Body of pancreas (tissue), 4 donors: ENCODE results near the gene P2RX3. TPM values are rescaled to one million over a fixed set of nuclear protein-coding genes. Genes with fewer than 3 reads are reported as not detected.

Experiments used
- ATAC-seq: fragments of 150-250 bp; one replicate; pipeline ENCODE4 v1.9.1; 2016
- DNase-seq, 4 donors: peaks; one replicate each; pipeline ENCODE4 v3.0.0-alpha.2; 2019
- H3K27ac ChIP-seq, 4 donors: fragments of 200-600 bp; sonication (generic); 1 replicate in 3 of 4; 2 replicates in 1 of 4; pipeline versions ENCODE4 v1.5.1 to v1.6.1; 2016 to 2019; ENCODE audit warnings: mild to moderate bottlenecking in 1 of 4, mixed read lengths in 1 of 4, moderate library complexity in 1 of 4
- H3K27me3 ChIP-seq, 2 donors: fragments of 200-600 bp; sonication (generic); one replicate each; pipeline ENCODE4 v1.6.0; 2016; ENCODE audit warnings: mild to moderate bottlenecking in 1 of 2
- H3K36me3 ChIP-seq, 2 donors: fragments of 200-600 bp; sonication (generic); replicated peaks in 1 of 2; 2 replicates each; pipeline ENCODE4 v1.5.1; 2016; ENCODE audit warnings: low read depth in 2 of 2; ENCODE audit not compliant: insufficient read depth in 1 of 2
- H3K4me1 ChIP-seq: fragments of 200-600 bp; sonication (generic); one replicate; pipeline ENCODE4 v1.6.0; 2016
- H3K4me3 ChIP-seq, 2 donors: fragments of 200-600 bp; sonication (generic); 1 replicate in 1 of 2; 2 replicates in 1 of 2; pipeline ENCODE4 v1.5.1; 2016 to 2019
- H3K9me3 ChIP-seq, 3 donors: fragments of 200-600 bp; sonication (generic); 1 replicate in 2 of 3; 2 replicates in 1 of 3; pipeline ENCODE4 v1.5.1; 2016
- POLR2A ChIP-seq, 3 donors: fragments of 450-650 bp; IDR thresholded peaks; one replicate each; pipeline ENCODE4 v1.6.1; 2016; ENCODE audit warnings: antibody characterized with exemption in 3 of 3, mild to moderate bottlenecking in 2 of 3
- WGBS, 2 donors: methylation state at CpG; one replicate each; pipeline ENCODE4 v1.1.5; 2017; 5-methylcytosine and 5-hydroxymethylcytosine counted together
- intact Hi-C: fragments of 100-400 bp; cut with DNase I; formaldehyde crosslinking; loops from one replicate; pipeline ENCODE4 v1.15.1; 2023
- total RNA-seq, 2 donors: library from RNA; depleted of rRNA; stranded (reverse); fragments of >200 nt; gene quantifications; one replicate each; pipeline ENCODE4 v1.1.0, GENCODE V29; 2016
- TF ChIP-seq, protein P1 (sequence below), 7 experiments: fragments of 450-650 bp in 4 of 7; fragments of 200-600 bp in 3 of 7; sonication (generic) in 3 of 7; IDR thresholded peaks; one replicate each; pipeline ENCODE4 v1.5.1; 2016 to 2019; ENCODE audit warnings: antibody characterized with exemption in 7 of 7

The P2RX3 gene
- total RNA-seq, 2 donors from 2014 or later: not detected

DNA sequence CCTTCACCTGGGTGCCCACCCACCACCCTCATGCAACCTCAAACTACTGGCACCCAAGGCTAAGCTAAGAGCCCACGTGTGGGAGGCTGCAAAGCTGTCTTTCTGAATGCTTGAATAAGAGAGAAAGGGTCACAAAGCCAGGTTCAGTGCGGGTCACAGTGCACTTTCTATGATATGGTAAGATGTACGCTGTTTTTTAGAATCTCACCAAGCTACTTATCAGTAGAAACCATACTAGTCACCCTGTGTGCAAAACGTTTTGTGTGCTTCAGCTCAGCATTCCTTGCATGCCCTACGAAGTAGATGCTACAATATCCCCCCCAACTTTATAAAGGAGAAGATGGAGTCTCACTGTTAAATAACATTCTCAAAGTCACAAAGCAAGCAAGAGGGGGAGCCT lies 14.9 kb downstream of the P2RX3 start:
- TF ChIP-seq POLR2A (IDR thresholded peaks at IDR 0.05): no peak
- TF ChIP-seq, protein P1, sequence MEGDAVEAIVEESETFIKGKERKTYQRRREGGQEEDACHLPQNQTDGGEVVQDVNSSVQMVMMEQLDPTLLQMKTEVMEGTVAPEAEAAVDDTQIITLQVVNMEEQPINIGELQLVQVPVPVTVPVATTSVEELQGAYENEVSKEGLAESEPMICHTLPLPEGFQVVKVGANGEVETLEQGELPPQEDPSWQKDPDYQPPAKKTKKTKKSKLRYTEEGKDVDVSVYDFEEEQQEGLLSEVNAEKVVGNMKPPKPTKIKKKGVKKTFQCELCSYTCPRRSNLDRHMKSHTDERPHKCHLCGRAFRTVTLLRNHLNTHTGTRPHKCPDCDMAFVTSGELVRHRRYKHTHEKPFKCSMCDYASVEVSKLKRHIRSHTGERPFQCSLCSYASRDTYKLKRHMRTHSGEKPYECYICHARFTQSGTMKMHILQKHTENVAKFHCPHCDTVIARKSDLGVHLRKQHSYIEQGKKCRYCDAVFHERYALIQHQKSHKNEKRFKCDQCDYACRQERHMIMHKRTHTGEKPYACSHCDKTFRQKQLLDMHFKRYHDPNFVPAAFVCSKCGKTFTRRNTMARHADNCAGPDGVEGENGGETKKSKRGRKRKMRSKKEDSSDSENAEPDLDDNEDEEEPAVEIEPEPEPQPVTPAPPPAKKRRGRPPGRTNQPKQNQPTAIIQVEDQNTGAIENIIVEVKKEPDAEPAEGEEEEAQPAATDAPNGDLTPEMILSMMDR (IDR thresholded peaks at IDR 0.05): no peak
- no peaks in the 10 kb centered on the region for H3K9me3 ChIP-seq
- no peak overlapping the region for H3K27ac ChIP-seq
- no peaks in the 10 kb centered on the region for H3K27me3 ChIP-seq
- ATAC-seq (no peak), DNase-seq (no peak)
- peaks cover 17% of the 10 kb centered on the region for H3K4me1 ChIP-seq
- WGBS, 2 donors: 61 to 66% methylated on average over 5 of the region's 5 CpGs
- no peaks in the 10 kb centered on the region for H3K36me3 ChIP-seq
- no peak overlapping the region for H3K4me3 ChIP-seq
- intact Hi-C loops: loop anchor here (10.0 kb wide), 1 partner anchor 292 kb away; the partner anchor contains the start of gene YPEL4

DNA sequence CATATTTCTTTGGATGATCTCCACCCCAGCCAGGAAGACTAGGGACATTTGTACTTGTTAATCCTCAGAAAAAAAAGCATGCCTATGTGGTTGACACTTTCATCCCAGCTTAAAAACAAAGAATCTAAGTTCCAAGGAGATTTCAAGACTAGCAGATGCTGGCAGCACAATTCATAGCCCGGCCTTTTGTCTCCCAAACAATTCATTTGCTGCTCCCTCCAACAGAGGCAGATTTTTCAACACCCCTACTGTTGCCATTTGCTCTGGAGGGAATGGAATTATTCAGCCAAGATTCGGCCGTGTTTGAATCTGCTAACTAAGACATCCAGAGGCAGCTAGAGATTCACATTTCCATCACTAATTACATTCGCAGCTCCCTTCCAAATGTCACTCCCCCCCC lies 15.3 kb downstream of the P2RX3 start:
- no peak for DNase-seq
- Histone ChIP-seq H3K27ac (no peak overlapping the region), H3K36me3 (no peaks in the 10 kb centered on the region), H3K4me1 (peaks cover 20% of the 10 kb centered on the region), H3K4me3 (no peak overlapping the region), H3K9me3 (no peaks in the 10 kb centered on the region), H3K27me3 (no peaks in the 10 kb centered on the region)
- no peak for ATAC-seq
- TF ChIP-seq POLR2A (IDR thresholded peaks at IDR 0.05): no peak
- TF ChIP-seq, protein P1 (IDR thresholded peaks at IDR 0.05): no peak
- intact Hi-C loops: loop anchor here (10.0 kb wide), 1 partner anchor 291 kb away; the partner anchor contains the start of gene YPEL4
- WGBS, 2 donors: 60 to 62% methylated on average over 4 of the region's 4 CpGs

DNA sequence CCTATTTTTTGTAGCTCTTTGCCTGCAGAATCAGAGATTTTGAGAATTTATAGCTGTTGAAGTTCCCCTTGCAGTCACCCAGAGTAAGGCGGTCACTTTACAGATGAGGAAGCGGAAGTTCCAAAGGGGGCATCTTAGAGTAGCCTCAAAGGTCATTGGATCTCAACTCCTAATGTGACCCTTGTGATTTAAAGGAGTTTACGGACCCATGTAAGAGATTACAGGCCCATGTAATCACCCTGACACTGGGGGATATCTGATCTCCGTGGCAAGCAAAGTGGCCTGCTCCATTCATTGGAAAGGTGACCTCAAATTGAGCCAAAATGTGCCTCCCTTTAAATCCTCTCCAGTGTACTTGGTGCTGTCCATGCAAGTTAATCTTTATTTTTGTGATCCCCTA lies 15.7 kb downstream of the P2RX3 start:
- ATAC-seq: no peak
- intact Hi-C loops: loop anchor here (10.0 kb wide), 1 partner anchor 291 kb away; the partner anchor contains the start of gene YPEL4

DNA sequence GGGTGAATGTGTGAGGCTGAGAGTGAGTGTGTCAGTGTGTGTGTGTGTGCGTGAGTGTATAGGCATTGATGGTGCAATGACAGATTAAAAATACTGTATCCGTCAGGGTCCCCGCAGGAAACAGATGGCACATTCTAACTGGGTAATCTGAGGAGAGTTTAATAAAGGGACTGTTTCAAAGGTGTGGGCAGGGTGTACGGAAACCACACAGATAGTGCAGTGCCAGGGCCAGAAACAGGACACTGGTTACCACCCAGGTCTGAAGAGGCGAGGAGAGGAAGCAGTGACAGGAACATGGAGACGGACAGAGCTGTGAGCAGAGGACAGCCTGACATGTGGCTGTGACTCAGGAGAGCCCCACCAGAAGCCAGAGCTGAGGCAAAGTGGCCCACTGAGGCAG lies 16.5 kb downstream of the P2RX3 start:
- 74 to 83% methylated on average over 6 of the region's 6 CpGs for WGBS, 2 donors
- ATAC-seq (no peak), DNase-seq (no peak)
- no peak for TF ChIP-seq POLR2A (IDR thresholded peaks at IDR 0.05)
- TF ChIP-seq, protein P1 (IDR thresholded peaks at IDR 0.05): no peak
- Histone ChIP-seq H3K4me3 (no peak overlapping the region), H3K27me3 (no peaks in the 10 kb centered on the region), H3K4me1 (peaks cover 33% of the 10 kb centered on the region), H3K36me3 (no peaks in the 10 kb centered on the region), H3K9me3 (no peaks in the 10 kb centered on the region), H3K27ac (no peak overlapping the region)
- intact Hi-C loops: loop anchor here (10.0 kb wide), 1 partner anchor 290 kb away; the partner anchor contains the start of gene YPEL4

More for the DNA sequence above, 15.7 kb downstream of the P2RX3 start:
- no peaks in the 10 kb centered on the region for H3K9me3 ChIP-seq
- H3K36me3 ChIP-seq: no peaks in the 10 kb centered on the region
- H3K27me3 ChIP-seq: no peaks in the 10 kb centered on the region
- no peak overlapping the region for H3K4me3 ChIP-seq
- TF ChIP-seq POLR2A (IDR thresholded peaks at IDR 0.05): no peak
- TF ChIP-seq, protein P1 (IDR thresholded peaks at IDR 0.05): no peak
- DNase-seq: no peak
- H3K27ac ChIP-seq: no peak overlapping the region
- H3K4me1 ChIP-seq: peaks cover 24% of the 10 kb centered on the region
- WGBS, 2 donors: 70 to 88% methylated on average over 4 of the region's 4 CpGs

DNA sequence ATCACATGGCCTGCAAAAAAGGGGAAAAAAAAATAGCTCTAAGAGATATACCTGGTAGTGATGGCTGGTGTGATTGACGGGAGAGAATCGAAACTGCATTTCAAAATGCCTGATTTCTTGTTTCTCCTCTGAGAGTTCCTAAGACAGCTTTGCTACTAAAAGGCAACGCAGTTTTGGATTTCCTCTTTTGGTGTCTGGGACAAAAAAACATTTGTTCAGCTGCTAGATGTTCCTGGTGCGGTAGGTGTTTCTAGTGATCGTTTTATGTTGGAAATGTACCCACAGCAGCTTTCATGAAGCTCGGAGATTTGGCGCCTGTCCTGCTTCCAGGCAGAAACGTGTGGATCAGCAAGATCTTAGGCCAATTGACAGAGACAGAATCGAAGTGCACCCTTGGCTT lies 18.1 kb downstream of the P2RX3 start:
- H3K4me3 ChIP-seq: no peak overlapping the region
- no peaks in the 10 kb centered on the region for H3K36me3 ChIP-seq
- H3K4me1 ChIP-seq: peaks cover 38% of the 10 kb centered on the region
- TF ChIP-seq, protein P1 (IDR thresholded peaks at IDR 0.05): no peak
- TF ChIP-seq POLR2A (IDR thresholded peaks at IDR 0.05): no peak
- intact Hi-C loops: loop anchor here (10.0 kb wide), 1 partner anchor 289 kb away; the partner anchor contains the start of gene YPEL4
- H3K27me3 ChIP-seq: no peaks in the 10 kb centered on the region
- ATAC-seq (no peak), DNase-seq (peak in 1 of 4 donors; percentile 29)
- peak overlapping the region in 2 of 4 donors; percentile 28 to 42 for H3K27ac ChIP-seq
- 31 to 34% methylated on average over 9 of the region's 9 CpGs for WGBS, 2 donors
- H3K9me3 ChIP-seq: no peaks in the 10 kb centered on the region
